HepG2 (cell line): ENCODE measurements around the gene NEMF. TPM values are rescaled to one million over a fixed set of nuclear protein-coding genes. Genes with fewer than 3 reads are reported as not detected.

ENCODE experiments used
- AKAP8 ChIP-seq: sonication (generic); formaldehyde crosslinking; IDR thresholded peaks from 2 replicates; pipeline ENCODE4 v1.5.1; 2020; ENCODE audit warnings: mild to moderate bottlenecking, missing genetic modification reagents
- DNMT3B ChIP-seq: conservative IDR thresholded peaks from 2 replicates; pipeline ENCODE4 v1.6.1; 2016; ENCODE audit warnings: missing biosample characterization, control low read depth
- ERF ChIP-seq: IDR thresholded peaks from 2 replicates; pipeline ENCODE4 v1.6.1; 2018; ENCODE audit warnings: missing biosample characterization, missing genetic modification reagents
- HNF1B ChIP-seq: sonication (generic); formaldehyde crosslinking; IDR thresholded peaks from 2 replicates; pipeline ENCODE4 v1.5.1; 2020; ENCODE audit warnings: mild to moderate bottlenecking, moderate library complexity, missing genetic modification reagents
- IKZF5 ChIP-seq: IDR thresholded peaks from 2 replicates; pipeline ENCODE4 v1.6.1; 2018; ENCODE audit warnings: missing genetic modification reagents, mild to moderate bottlenecking, missing compliant biosample characterization
- KDM4B ChIP-seq: sonication (generic); formaldehyde crosslinking; IDR thresholded peaks from 2 replicates; pipeline ENCODE4 v1.4.0; 2020; ENCODE audit warnings: missing genetic modification reagents
- LCORL ChIP-seq, 2 experiments: fragments of 450-650 bp in 1 of 2; sonication (generic) in 1 of 2; formaldehyde crosslinking in 1 of 2; IDR thresholded peaks; 2 replicates each; pipeline versions ENCODE4 v1.5.0 to v1.6.1; 2017 to 2020; ENCODE audit warnings: antibody characterized with exemption in 1 of 2, missing genetic modification reagents in 1 of 2
- MIXL1 ChIP-seq: IDR thresholded peaks from 2 replicates; pipeline ENCODE4 v1.6.1; 2016
- MNT ChIP-seq: fragments of 450-650 bp; IDR thresholded peaks from 2 replicates; pipeline ENCODE4 v1.6.1; 2016
- RXRB ChIP-seq: IDR thresholded peaks from 2 replicates; pipeline ENCODE4 v1.6.1; 2016; ENCODE audit warnings: borderline replicate concordance, missing genetic modification reagents, missing compliant biosample characterization
- TFAP4 ChIP-seq: sonication (generic); IDR thresholded peaks from 2 replicates; pipeline ENCODE4 v1.6.1; 2016; ENCODE audit warnings: low read depth, borderline replicate concordance
- ZEB1 ChIP-seq: IDR thresholded peaks from 2 replicates; pipeline ENCODE4 v1.6.1; 2012; ENCODE audit warnings: mild to moderate bottlenecking, low read depth, inconsistent platforms; ENCODE audit not compliant: insufficient replicate concordance
- ZFYVE20 ChIP-seq: sonication (generic); formaldehyde crosslinking; IDR thresholded peaks from 2 replicates; pipeline ENCODE4 v1.8.0; 2023; ENCODE audit warnings: low read depth, mild to moderate bottlenecking, moderate library complexity, missing genetic modification reagents, borderline replicate concordance
- ZNF234 ChIP-seq: sonication (generic); formaldehyde crosslinking; conservative IDR thresholded peaks from 2 replicates; pipeline ENCODE4 v1.5.1; 2020; ENCODE audit warnings: mild to moderate bottlenecking, missing genetic modification reagents
- ZNF263 ChIP-seq: sonication (generic); formaldehyde crosslinking; IDR thresholded peaks from 2 replicates; pipeline ENCODE4 v1.4.0; 2020; ENCODE audit warnings: missing genetic modification reagents
- ZNF441 ChIP-seq: sonication (generic); formaldehyde crosslinking; IDR thresholded peaks from 2 replicates; pipeline ENCODE4 v1.7.0; 2021; ENCODE audit warnings: missing genetic modification reagents, borderline replicate concordance
- ZNF562 ChIP-seq: sonication (generic); formaldehyde crosslinking; IDR thresholded peaks from 2 replicates; pipeline ENCODE4 v1.8.0; 2022; ENCODE audit warnings: missing genetic modification reagents, borderline replicate concordance
- ZNF629 ChIP-seq: sonication (generic); formaldehyde crosslinking; conservative IDR thresholded peaks from 2 replicates; pipeline ENCODE4 v1.5.0; 2020; ENCODE audit warnings: missing genetic modification reagents
- ZNF703 ChIP-seq: sonication (generic); formaldehyde crosslinking; IDR thresholded peaks from 2 replicates; pipeline ENCODE4 v1.5.1; 2020; ENCODE audit warnings: missing genetic modification reagents, mild to moderate bottlenecking, moderate library complexity, borderline replicate concordance
- ZNF724P ChIP-seq: sonication (generic); formaldehyde crosslinking; IDR thresholded peaks from 2 replicates; pipeline ENCODE4 v1.8.0; 2022; ENCODE audit warnings: missing genetic modification reagents, borderline replicate concordance
- ZNF777 ChIP-seq: sonication (generic); formaldehyde crosslinking; IDR thresholded peaks from 2 replicates; pipeline ENCODE4 v1.4.0; 2020; ENCODE audit warnings: missing genetic modification reagents
- polyA plus RNA-seq, 8 experiments: library from polyadenylated mRNA; depleted of rRNA in 3 of 8; stranded (reverse) in 7 of 8; unstranded in 1 of 8; fragments of >200 nt; fragmentation: Illumina TruSeq in 4 of 8; extraction: Trizol in 4 of 8; gene quantifications; 2 replicates each; pipeline versions ENCODE4 v1.2.1 to v1.2.3, GENCODE V29; 2011 to 2016; ENCODE audit warnings: low read depth in 4 of 8, missing spikeins in 1 of 8, mixed read lengths in 1 of 8; ENCODE audit not compliant: insufficient read depth in 1 of 8
- total RNA-seq, 5 experiments: library from RNA; depleted of rRNA; stranded (reverse); fragments of >200 nt; fragmentation: Illumina TruSeq; extraction: Trizol; gene quantifications; 2 replicates each; pipeline ENCODE4 v1.2.3, GENCODE V29; 2016; ENCODE audit warnings: low read depth in 1 of 5

The NEMF gene
- total and polyA plus RNA-seq, 2 of the 13 experiments (the other 11 are each of a cell fraction or from before 2014, with no cell fraction given), result 21.3 to 57.9 TPM

GRCh38 chr14:49770212-49770817 lies 82.3 kb downstream of the NEMF start (continued):
- peak; percentile 78; the same call in 1 of the 2 replicates for TF ChIP-seq AKAP8 (CRISPR knock-in tag)
- TF ChIP-seq IKZF5 (CRISPR knock-in tag), result peak; percentile 91
- no peak for TF ChIP-seq ZNF562 (CRISPR knock-in tag)
- peak; percentile 52; the same call in 1 of the 2 replicates for TF ChIP-seq TFAP4
- peak; percentile 84; the same call in 1 of the 2 replicates for TF ChIP-seq LCORL (IDR thresholded peaks at IDR 0.05)
- TF ChIP-seq LCORL (CRISPR knock-in tag; IDR thresholded peaks at IDR 0.05), result peak; percentile 95
- TF ChIP-seq MNT, result no peak
- no peak for TF ChIP-seq ZNF777 (CRISPR knock-in tag)
- no peak for TF ChIP-seq DNMT3B
- TF ChIP-seq HNF1B (CRISPR knock-in tag), result peak; percentile 91
- peak; percentile 95 for TF ChIP-seq RXRB (CRISPR knock-in tag)
- no peak; the same call in 1 of the 2 replicates for TF ChIP-seq ZNF263 (CRISPR knock-in tag)
- TF ChIP-seq ZNF234 (CRISPR knock-in tag), result no peak
- no peak for TF ChIP-seq ZNF703 (CRISPR knock-in tag)
- no peak for TF ChIP-seq ZNF629
- TF ChIP-seq ZFYVE20 (CRISPR knock-in tag), result no peak
- TF ChIP-seq ZEB1, result peak; percentile 24
- TF ChIP-seq ZNF724P (CRISPR knock-in tag), result 0 out of 2 replicates have a peak, but pooled peaks have one; percentile 37
- no peak; the same call in 1 of the 2 replicates for TF ChIP-seq ZNF441 (CRISPR knock-in tag)
- TF ChIP-seq ERF (CRISPR knock-in tag), result no peak; the same call in 1 of the 2 replicates
- peak; percentile 88 for TF ChIP-seq MIXL1
- TF ChIP-seq KDM4B (CRISPR knock-in tag), result peak; percentile 54; the same call in 1 of the 2 replicates
